GM12801 (cell line): ENCODE data around the gene BMAL2.

ENCODE experiments used
- CTCF ChIP-seq: IDR thresholded peaks from one replicate; pipeline ENCODE4 v1.5.1; 2011; ENCODE audit warnings: control low read depth; ENCODE audit not compliant: insufficient read length; ENCODE audit errors: extremely low read depth

The BMAL2 gene

GRCh38 chr12:27343255-27344000, 10.8 kb downstream of the BMAL2 start:
- TF ChIP-seq CTCF = no peak

- TF ChIP-seq CTCF = no peak
Observed at GRCh38 chr12:27344246-27344645, 11.6 kb downstream of the BMAL2 start.

GRCh38 chr12:27344760-27345159, 12.1 kb downstream of the BMAL2 start:
- TF ChIP-seq CTCF = no peak

DNA sequence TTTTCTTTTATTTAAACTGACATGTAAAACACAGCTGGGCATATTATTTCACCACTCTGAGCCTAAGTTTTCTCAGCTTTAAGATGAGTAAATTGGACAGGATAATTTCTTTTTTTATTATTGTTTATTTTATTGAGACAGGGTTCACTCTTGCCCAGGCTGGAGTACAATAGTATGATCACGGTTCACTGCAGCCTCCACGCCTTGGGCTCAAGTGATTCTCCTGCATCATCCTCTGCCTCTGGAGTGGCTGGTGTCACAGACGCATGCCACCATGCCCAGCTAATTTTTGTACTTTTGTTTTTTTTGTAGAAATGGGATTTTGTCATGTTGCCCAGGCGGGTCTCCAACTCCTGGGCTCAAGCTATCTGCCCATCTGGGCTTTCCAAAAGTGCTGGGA, 12.7 kb downstream of the BMAL2 start:
- TF ChIP-seq CTCF = no peak

- no peak for TF ChIP-seq CTCF
Observed at GRCh38 chr12:27347779-27348178, 15.1 kb downstream of the BMAL2 start.

GRCh38 chr12:27351476-27351875, 18.8 kb downstream of the BMAL2 start:
- TF ChIP-seq CTCF = no peak

- TF ChIP-seq CTCF = no peak
Observed at GRCh38 chr12:27355486-27355885, 22.9 kb downstream of the BMAL2 start.
